HepG2 (cell line): ENCODE measurements around the gene CCDC167. TPM values are rescaled to one million over a fixed set of nuclear protein-coding genes. Genes with fewer than 3 reads are reported as not detected.
A peak's percentile ranks its signal among the peaks of the same experiment; 100 is the strongest.

Experiments
- ATAC-seq: fragments of 200-7000 bp; cut with Tn5 transposase; 3 replicates; pipeline ENCODE4 v1.9.1; 2020; ENCODE audit warnings: mild to moderate bottlenecking, moderate library complexity
- BruUV-seq: library from RNA; stranded (reverse); fragments of 400-500 nt; replicated peaks from 2 replicates; lab custom pipeline; 2021; lab: Mats Ljungman, UMichigan
- CTCF ChIA-PET: fragments of 300-600 bp; formaldehyde crosslinking; extraction: SDS; loops from one replicate; lab custom pipeline; 2021; ENCODE audit warnings: low total read pairs, inconsistent platforms, low intra/inter-chr PET ratio; lab: Yijun Ruan, JAX
- POLR2A ChIA-PET: fragments of 350-600 bp; sonication (Branson Sonifier 250); formaldehyde crosslinking; loops from one replicate; lab custom pipeline; 2020; ENCODE audit warnings: antibody characterized with exemption, inconsistent platforms; lab: Yijun Ruan, JAX
- DNase-seq: peaks from one replicate; pipeline ENCODE4 v3.0.0-alpha.2; 2015; ENCODE audit warnings: low spot score
- FAIRE-seq: peaks from 3 replicates; lab custom pipeline; 2011; peaks lifted over from hg19 to GRCh38; lab: Jason Lieb, UNC
- H2AFZ ChIP-seq: one replicate; pipeline ENCODE4 v1.6.1; 2011; ENCODE audit warnings: low read length, inconsistent platforms
- H3K27ac ChIP-seq: fragments of 300-600 bp; 3 replicates; pipeline ENCODE4 v1.8.0; 2011; ENCODE audit warnings: mixed run types, mild to moderate bottlenecking, mixed read lengths, low read length, inconsistent platforms; ENCODE audit not compliant: insufficient read depth; ENCODE audit errors: extremely low read length
- H3K27me3 ChIP-seq, 2 experiments: fragments of 200-600 bp in 1 of 2; 2 replicates in 1 of 2; 3 replicates in 1 of 2; pipeline versions ENCODE4 v1.6.0 to v1.8.0; 2011; ENCODE audit warnings: low read length in 2 of 2, mild to moderate bottlenecking in 2 of 2, moderate library complexity in 2 of 2, inconsistent platforms in 1 of 2; ENCODE audit not compliant: insufficient read depth in 2 of 2, control insufficient read depth in 1 of 2
- H3K36me3 ChIP-seq, 2 experiments: fragments of 200-600 bp in 1 of 2; replicated peaks in 1 of 2; 2 replicates in 1 of 2; 3 replicates in 1 of 2; pipeline versions ENCODE4 v1.5.1 to v1.8.0; 2011; ENCODE audit warnings: low read length in 2 of 2, inconsistent platforms in 1 of 2; ENCODE audit not compliant: insufficient read depth in 2 of 2, control insufficient read depth in 1 of 2
- H3K4me1 ChIP-seq: 2 replicates; pipeline ENCODE4 v1.5.1; 2012; ENCODE audit warnings: low read length, inconsistent platforms; ENCODE audit not compliant: insufficient read depth
- H3K4me2 ChIP-seq: 2 replicates; pipeline ENCODE4 v1.6.0; 2011; ENCODE audit warnings: low read depth, low read length, inconsistent platforms
- H3K4me3 ChIP-seq, 3 experiments: fragments of 200-600 bp in 1 of 3; sonication (generic), shearing (Covaris generic) in 1 of 3; replicated peaks in 1 of 3; 2 replicates each; pipeline ENCODE4 v1.5.1; 2011 to 2016; ENCODE audit warnings: low read length in 3 of 3, inconsistent platforms in 2 of 3, low read depth in 2 of 3, mild to moderate bottlenecking in 2 of 3, control low read depth in 1 of 3, mixed read lengths in 1 of 3; ENCODE audit not compliant: insufficient read depth in 1 of 3
- H3K79me2 ChIP-seq: one replicate; pipeline ENCODE4 v1.6.1; 2011; ENCODE audit warnings: low read length, inconsistent platforms; ENCODE audit not compliant: insufficient read depth
- H3K9ac ChIP-seq: 2 replicates; pipeline ENCODE4 v1.6.0; 2011; ENCODE audit warnings: mild to moderate bottlenecking, low read depth, low read length, inconsistent platforms; ENCODE audit not compliant: insufficient read depth
- H3K9me3 ChIP-seq: 2 replicates; pipeline ENCODE4 v1.5.1; 2012; ENCODE audit warnings: mild to moderate bottlenecking, low read length
- H4K20me1 ChIP-seq: 2 replicates; pipeline ENCODE4 v1.6.0; 2011; ENCODE audit warnings: inconsistent platforms, mild to moderate bottlenecking, low read length, moderate library complexity; ENCODE audit not compliant: insufficient read depth
- AGO2 ChIP-seq: fragments of 200-400 bp; formaldehyde crosslinking; optimal IDR thresholded peaks from 2 replicates; pipeline ENCODE3; 2017; ENCODE audit warnings: mild to moderate bottlenecking, low read depth, low read length, moderate library complexity
- EHMT2 ChIP-seq: fragments of 200-600 bp; sonication (generic); IDR thresholded peaks from 2 replicates; pipeline ENCODE4 v1.7.0; 2017; ENCODE audit warnings: antibody characterized with exemption, low read depth, low read length, borderline replicate concordance
- GTF2F1 ChIP-seq: fragments of 150-350 bp; IDR thresholded peaks from 2 replicates; pipeline ENCODE4 v1.6.1; 2014; ENCODE audit warnings: low read length
- MYC ChIP-seq: sonication (generic); formaldehyde crosslinking; IDR thresholded peaks from 2 replicates; pipeline ENCODE4 v1.9.0; 2021; ENCODE audit warnings: missing genetic modification reagents, borderline replicate concordance
- PPARG ChIP-seq: conservative IDR thresholded peaks from 2 replicates; pipeline ENCODE4 v1.6.1; 2016; ENCODE audit warnings: missing biosample characterization, missing genetic modification reagents
- RBM22 ChIP-seq: fragments of 200-400 bp; formaldehyde crosslinking; optimal IDR thresholded peaks from 2 replicates; pipeline ENCODE3; 2017; ENCODE audit warnings: mild to moderate bottlenecking, low read length, moderate library complexity
- SNAPC5 ChIP-seq: sonication (generic); formaldehyde crosslinking; IDR thresholded peaks from 2 replicates; pipeline ENCODE4 v1.8.1; 2023; ENCODE audit warnings: mild to moderate bottlenecking, missing genetic modification reagents, borderline replicate concordance
- SRSF4 ChIP-seq: fragments of 200-400 bp; formaldehyde crosslinking; IDR thresholded peaks from one replicate; pipeline ENCODE4 v1.6.1; 2018; ENCODE audit warnings: mild to moderate bottlenecking, low read depth, low read length, moderate library complexity; ENCODE audit not compliant: poor library complexity, severe bottlenecking
- THYN1 ChIP-seq: sonication (generic); formaldehyde crosslinking; IDR thresholded peaks from 2 replicates; pipeline ENCODE4 v1.8.1; 2023; ENCODE audit warnings: low read depth, mild to moderate bottlenecking, moderate library complexity, missing genetic modification reagents, borderline replicate concordance
- WIZ ChIP-seq: sonication (generic); formaldehyde crosslinking; IDR thresholded peaks from 2 replicates; pipeline ENCODE4 v1.5.1; 2020; ENCODE audit warnings: mild to moderate bottlenecking, missing genetic modification reagents
- XRCC5 ChIP-seq: fragments of 200-400 bp; formaldehyde crosslinking; optimal IDR thresholded peaks from 2 replicates; pipeline ENCODE3; 2017; ENCODE audit warnings: mild to moderate bottlenecking, low read length
- ZNF354B ChIP-seq: sonication (generic); formaldehyde crosslinking; IDR thresholded peaks from 2 replicates; pipeline ENCODE4 v1.8.0; 2022; ENCODE audit warnings: mild to moderate bottlenecking, missing genetic modification reagents
- ZNF574 ChIP-seq: sonication (generic); formaldehyde crosslinking; IDR thresholded peaks from 2 replicates; pipeline ENCODE4 v1.4.0; 2020; ENCODE audit warnings: missing genetic modification reagents
- ZSCAN22 ChIP-seq: sonication (generic); formaldehyde crosslinking; IDR thresholded peaks from 2 replicates; pipeline ENCODE4 v1.4.0; 2020; ENCODE audit warnings: mild to moderate bottlenecking, missing genetic modification reagents
- WGBS: methylation state at CpG from one replicate; pipeline ENCODE4 v1.1.6; 2017; ENCODE audit warnings: low lambda C conversion rate; 5-methylcytosine and 5-hydroxymethylcytosine counted together
- in situ Hi-C: cut with HindIII; loops from 2 replicates; pipeline ENCODE4 v1.10.0; 2017; ENCODE audit warnings: low pct_unique_long_range_greater_than_20kb; ENCODE audit not compliant: extremely low pct_ligation_motif_present
- intact Hi-C: fragments of 100-400 bp; cut with micrococcal nuclease; formaldehyde crosslinking; loops from one replicate; pipeline ENCODE4 v1.10.0; 2022; ENCODE audit not compliant: unreplicated experiment
- polyA plus RNA-seq, 8 experiments: library from polyadenylated mRNA; depleted of rRNA in 3 of 8; stranded (reverse) in 7 of 8; unstranded in 1 of 8; fragments of >200 nt; fragmentation: Illumina TruSeq in 4 of 8; extraction: Trizol in 4 of 8; gene quantifications; 2 replicates each; pipeline versions ENCODE4 v1.2.1 to v1.2.3, GENCODE V29; 2011 to 2016; ENCODE audit warnings: low read depth in 4 of 8, missing spikeins in 1 of 8, mixed read lengths in 1 of 8; ENCODE audit not compliant: insufficient read depth in 1 of 8
- total RNA-seq, 5 experiments: library from RNA; depleted of rRNA; stranded (reverse); fragments of >200 nt; fragmentation: Illumina TruSeq; extraction: Trizol; gene quantifications; 2 replicates each; pipeline ENCODE4 v1.2.3, GENCODE V29; 2016; ENCODE audit warnings: low read depth in 1 of 5

CCDC167 gene
- total and polyA plus RNA-seq, 2 of the 13 experiments (the other 11 are each of a cell fraction or from before 2014, with no cell fraction given): 48.4 to 66.8 TPM

- no peaks in the 10 kb centered on the region for H3K9me3 ChIP-seq
- H3K79me2 ChIP-seq: no peaks in the 10 kb centered on the region
- ChIA-PET CTCF (interaction anchor here (1.0 to 3.1 kb wide), 2 partner anchors 74 to 80 kb away, joined by 3 to 28 read pairs; no protein-coding TSS in a partner anchor), POLR2A (no interaction called here)
- H3K4me1 ChIP-seq: peaks cover 11% of the 10 kb centered on the region
- no peak overlapping the region for H3K27ac ChIP-seq
- no peak overlapping the region for H3K4me2 ChIP-seq
- intact Hi-C loops (no loop called here), in situ Hi-C loops (loop anchor here (5.0 kb wide), 1 partner anchor 81 kb away; no protein-coding TSS in a partner anchor)
- WGBS: 95% methylated on average over 8 of the region's 8 CpGs
- H3K36me3 ChIP-seq: peaks cover 21 to 23% of the 10 kb centered on the region in 2 experiments; a peak in 4 of 5 replicates
- no peak overlapping the region for H2AFZ ChIP-seq
- no peaks in the 10 kb centered on the region for H4K20me1 ChIP-seq
- DNase-seq: no peak
- H3K9ac ChIP-seq: no peak overlapping the region
- no TSS peak for BruUV-seq
- no peaks in the 10 kb centered on the region for H3K27me3 ChIP-seq
- no peak overlapping the region for H3K4me3 ChIP-seq
- TF ChIP-seq ZSCAN22 (CRISPR knock-in tag) (no peak), SNAPC5 (CRISPR knock-in tag) (no peak), PPARG (no peak), RBM22 (peak; percentile 50), ZNF354B (CRISPR knock-in tag) (no peak)
- FAIRE-seq: no peak
- ATAC-seq: no peak
Measured at GRCh38 chr6:37486121-37486839, 13.4 kb downstream of the CCDC167 start.

- FAIRE-seq (no peak), ATAC-seq (peak; percentile 73), DNase-seq (no peak)
- no TSS peak for BruUV-seq
- intact Hi-C loops: no loop called here
- in situ Hi-C loops: loop anchor here (5.0 kb wide), 1 partner anchor 82 kb away; no protein-coding TSS in a partner anchor
- Histone ChIP-seq H3K4me2 (no peak overlapping the region), H3K9me3 (no peaks in the 10 kb centered on the region), H3K27me3 (no peaks in the 10 kb centered on the region), H3K4me1 (peaks cover 9% of the 10 kb centered on the region), H3K4me3 (no peak overlapping the region), H4K20me1 (no peaks in the 10 kb centered on the region), H3K27ac (no peak overlapping the region), H3K9ac (no peak overlapping the region), H3K36me3 (peaks cover 25 to 26% of the 10 kb centered on the region in 2 experiments; a peak in 4 of 5 replicates), H2AFZ (no peak overlapping the region), H3K79me2 (no peaks in the 10 kb centered on the region)
- ChIA-PET POLR2A (no interaction called here), CTCF (interaction anchor here (1.0 to 3.1 kb wide), 2 partner anchors 75 to 81 kb away, joined by 3 to 28 read pairs; no protein-coding TSS in a partner anchor)
- WGBS: 83% methylated on average over 10 of the region's 10 CpGs
- TF ChIP-seq ZNF574 (0 out of 2 replicates have a peak, but pooled peaks have one; percentile 12), EHMT2 (no peak), SRSF4 (no peak), AGO2 (peak; percentile 35), GTF2F1 (no peak), THYN1 (CRISPR knock-in tag) (no peak), MYC (CRISPR knock-in tag) (0 out of 2 replicates have a peak, but pooled peaks have one; percentile 21), WIZ (CRISPR knock-in tag) (no peak), XRCC5 (peak; percentile 35)
Measured at GRCh38 chr6:37485291-37485702, 14.4 kb downstream of the CCDC167 start.
